CD4-positive, alpha-beta T cell treated with Interferon alpha-2 for 1 hour (primary cell): ENCODE data around the gene PARVB.

Experiments used
- DNase-seq, 2 donors: peaks; one replicate each; pipeline ENCODE4 v3.0.0-alpha.2; 2020 to 2022

PARVB gene

DNA sequence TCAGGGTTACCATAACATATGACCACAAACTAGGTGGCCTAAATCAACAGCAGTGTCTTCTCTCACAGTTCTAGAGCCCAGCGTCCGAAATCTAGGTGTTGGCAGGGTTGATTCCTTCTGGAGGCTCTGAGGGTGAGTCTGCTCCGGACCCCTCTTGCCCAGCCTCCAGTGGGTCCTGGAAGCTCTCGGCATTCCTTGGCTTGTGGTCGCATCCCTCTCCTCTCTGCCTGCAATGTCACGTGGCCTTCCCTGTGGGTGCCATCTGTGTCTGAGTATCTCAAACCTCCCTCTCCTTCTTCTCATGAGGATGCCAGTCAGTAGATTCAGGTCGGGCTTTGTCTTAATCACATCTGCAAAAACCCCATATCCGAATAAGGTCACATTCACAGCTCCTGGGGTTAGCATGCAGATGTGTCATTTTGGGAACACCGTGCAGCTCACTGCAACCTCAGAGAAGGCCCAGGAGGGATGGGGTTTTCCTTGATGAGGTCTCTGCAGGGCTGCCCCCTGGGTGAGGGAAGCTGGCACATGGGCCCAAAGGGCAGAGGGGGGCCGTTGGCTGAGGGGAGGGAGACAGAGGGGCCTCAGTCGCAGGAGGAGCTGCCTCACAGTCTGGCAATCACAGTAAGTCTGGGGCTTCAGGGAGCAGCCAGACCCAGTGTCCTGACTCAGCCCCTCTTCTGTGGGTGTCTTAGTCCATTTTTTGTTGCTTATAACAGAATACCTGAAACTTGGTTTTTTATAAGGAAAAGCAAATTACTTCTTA lies 197.8 kb downstream of the PARVB start:
- no peak for DNase-seq
